Gastroesophageal sphincter (tissue), 3 donors: ENCODE data around the gene HTR4.
A peak's percentile ranks its signal among the peaks of the same experiment; 100 is the strongest.

Experiments used
- CTCF ChIP-seq, 4 experiments: fragments of 200-600 bp in 2 of 4; fragments of 450-650 bp in 2 of 4; sonication (generic) in 1 of 4; IDR thresholded peaks; one replicate each; pipeline ENCODE4 v1.5.1; 2017 to 2019; ENCODE audit warnings: antibody characterized with exemption in 4 of 4, mild to moderate bottlenecking in 2 of 4, moderate library complexity in 2 of 4
- POLR2A ChIP-seq, 2 donors: fragments of 450-650 bp; IDR thresholded peaks; one replicate each; pipeline ENCODE4 v1.6.1; 2017; ENCODE audit warnings: antibody characterized with exemption in 2 of 2, mild to moderate bottlenecking in 2 of 2, moderate library complexity in 1 of 2

DNA sequence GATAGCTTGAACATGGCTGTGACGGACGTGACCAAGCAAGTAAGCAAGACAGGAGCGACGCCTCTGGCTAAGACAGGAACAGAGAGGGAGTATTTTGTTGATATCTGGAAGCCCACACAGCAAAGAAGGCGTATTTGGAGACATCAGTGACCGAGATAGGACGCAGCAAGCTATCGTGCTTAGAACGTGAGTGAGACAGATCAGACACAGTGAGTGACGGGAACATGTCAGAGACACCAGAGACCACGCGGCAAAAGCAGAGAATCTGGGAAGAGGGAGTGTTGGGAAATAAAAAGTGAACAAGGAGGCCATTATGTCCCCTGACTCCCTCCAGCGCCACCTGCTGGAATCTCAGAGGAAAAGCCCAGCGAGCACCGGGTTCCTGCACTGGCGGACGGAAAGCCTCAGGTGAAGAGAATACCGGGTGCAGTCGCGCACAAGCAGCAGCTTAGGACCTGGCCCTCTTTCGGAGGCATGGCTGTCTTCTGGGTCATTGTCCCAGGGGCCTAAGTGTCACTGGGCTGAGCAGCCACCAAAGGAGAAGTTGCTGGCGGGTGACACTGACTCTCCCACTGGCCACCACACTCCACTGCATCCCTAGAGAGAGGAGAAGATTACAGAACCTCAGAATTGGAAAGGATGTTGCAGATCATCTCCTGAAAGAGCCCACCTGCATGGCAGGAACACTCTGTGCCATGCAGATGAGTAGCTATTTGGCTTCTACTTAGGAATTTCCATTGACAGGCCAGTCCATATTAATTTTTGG is 171.4 kb downstream of the HTR4 start:
- TF ChIP-seq POLR2A (IDR thresholded peaks at IDR 0.05) (no peak), CTCF (IDR thresholded peaks at IDR 0.05) (peak; percentile 53 to 81 (median 64))
